GM19023 (cell line): ENCODE results near the gene SHISAL2B.
"Not testable (repeated sequence)": the region's sequence is repeated elsewhere in the genome, so short reads cannot be mapped to it uniquely, and the experiment has no call there.

Source experiments
- ATAC-seq: cut with Tn5 transposase; IDR thresholded peaks from one replicate; pipeline ENCODE4 v1.9.1; 2021; ENCODE audit warnings: mild to moderate bottlenecking, moderate library complexity; ENCODE audit not compliant: unreplicated experiment

The SHISAL2B gene

GRCh38 chr5:64693636-64694035, 3.3 kb downstream of the SHISAL2B start:
- no peak for ATAC-seq

GRCh38 chr5:64696414-64696813, 6.1 kb downstream of the SHISAL2B start:
- ATAC-seq = not testable (repeated sequence)

- no peak for ATAC-seq
Measured at GRCh38 chr5:64700765-64701164, 10.5 kb downstream of the SHISAL2B start.

- not testable (repeated sequence) for ATAC-seq
Measured at GRCh38 chr5:64706074-64706473, 15.8 kb downstream of the SHISAL2B start.

DNA sequence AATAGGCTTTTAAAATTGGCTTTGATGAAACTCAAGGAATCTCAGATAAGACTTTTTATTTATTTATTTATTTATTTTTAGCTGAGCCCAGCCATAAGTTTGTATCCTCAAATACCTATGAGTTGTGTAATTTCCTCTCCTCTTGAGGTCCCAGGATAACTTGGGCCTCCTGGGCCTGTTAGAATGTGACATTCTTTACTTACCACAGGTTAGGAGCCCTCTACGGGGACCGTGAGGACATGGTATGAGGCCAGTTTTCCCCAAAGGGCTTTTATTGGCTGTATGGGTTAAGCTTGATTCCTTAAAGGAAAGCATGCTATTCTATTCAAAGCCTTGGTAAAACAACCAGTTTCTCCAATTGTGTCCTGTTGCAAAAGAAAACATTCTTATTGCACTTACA, 16.9 kb downstream of the SHISAL2B start:
- ATAC-seq = no peak

GRCh38 chr5:64714495-64714894, 24.2 kb downstream of the SHISAL2B start:
- not testable (repeated sequence) for ATAC-seq

DNA sequence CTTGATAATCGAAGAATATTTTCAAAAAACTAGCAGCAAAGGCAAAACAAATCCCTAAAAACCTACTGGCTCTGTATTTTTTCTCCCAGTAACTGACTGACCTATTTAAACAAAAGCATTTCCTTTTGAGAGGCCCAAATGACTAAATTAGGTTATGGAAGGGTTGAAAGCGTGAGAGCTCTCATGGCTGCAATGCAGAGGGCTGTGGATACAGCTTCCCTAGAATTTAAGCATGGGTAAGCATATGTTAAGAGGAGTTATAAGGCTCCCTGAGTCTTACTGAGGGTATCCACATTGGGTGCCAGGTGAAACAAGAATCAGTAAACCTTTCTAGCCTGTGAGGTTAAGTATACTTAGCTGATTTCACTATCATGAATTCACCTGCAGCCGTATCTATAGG, 32.3 kb downstream of the SHISAL2B start:
- ATAC-seq = no peak

GRCh38 chr5:64727150-64727549, 36.8 kb downstream of the SHISAL2B start:
- ATAC-seq = no peak

DNA sequence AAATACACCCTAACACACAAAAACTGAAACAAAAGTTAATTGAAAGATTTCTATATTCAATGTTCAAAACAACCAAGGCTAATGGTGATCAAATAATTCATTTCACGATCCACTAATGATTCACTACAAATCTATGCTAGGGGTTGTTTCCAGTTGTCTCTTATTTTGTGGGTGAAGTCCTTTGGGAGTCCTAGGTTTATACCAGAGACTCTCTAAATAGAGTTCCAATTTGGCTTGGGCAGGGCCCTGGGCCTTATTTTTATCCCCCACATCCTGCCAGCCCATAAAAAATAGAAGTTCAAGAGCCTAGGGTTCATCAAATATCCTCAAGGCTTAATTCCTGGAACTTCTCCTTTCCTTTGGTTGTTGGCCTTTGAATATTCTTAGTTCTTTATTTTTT, 52.1 kb downstream of the SHISAL2B start:
- no peak for ATAC-seq

- no peak for ATAC-seq
Measured at GRCh38 chr5:64742821-64743220, 52.5 kb downstream of the SHISAL2B start.

- ATAC-seq = no peak
Measured at GRCh38 chr5:64744914-64745313, 54.6 kb downstream of the SHISAL2B start.

DNA sequence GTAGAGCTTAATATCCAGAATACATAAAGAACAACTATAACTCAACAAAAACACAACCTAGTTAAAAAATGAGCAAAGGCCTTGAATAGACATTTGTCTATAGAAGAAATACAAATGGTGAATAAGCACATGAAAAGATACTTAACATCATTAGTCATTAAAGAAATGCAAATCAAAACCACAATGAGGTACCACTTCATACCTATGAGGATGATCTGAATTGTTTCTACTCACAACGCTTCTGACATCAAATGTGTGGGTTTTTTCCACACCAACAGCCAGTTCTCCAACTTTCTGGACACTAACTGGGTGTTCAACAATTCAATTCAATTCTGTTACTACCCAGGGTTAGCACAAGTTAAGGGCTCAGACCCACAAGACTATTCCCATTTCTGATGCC, 56.1 kb downstream of the SHISAL2B start:
- ATAC-seq = no peak

GRCh38 chr5:64749385-64749784, 59.1 kb downstream of the SHISAL2B start:
- ATAC-seq = no peak

DNA sequence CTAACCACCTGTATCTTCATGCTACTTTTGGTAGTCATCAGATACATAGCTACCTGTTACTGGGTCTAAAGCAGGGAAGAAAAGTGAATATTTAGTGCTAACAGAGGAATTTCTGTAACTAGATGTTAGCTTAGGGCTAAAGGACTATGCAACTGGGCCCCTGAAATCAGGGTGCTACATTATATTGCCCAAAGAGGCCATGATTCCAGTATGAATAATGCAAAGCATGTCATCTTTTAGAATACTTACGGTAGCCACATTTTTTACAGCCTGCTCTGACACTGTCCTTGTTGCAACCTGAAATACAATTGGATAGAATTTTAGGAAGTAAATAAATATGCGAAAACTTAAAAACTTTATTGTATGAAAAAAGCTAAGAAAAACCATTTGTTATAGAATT, 63.8 kb downstream of the SHISAL2B start:
- ATAC-seq = no peak

- ATAC-seq = no peak
Measured at GRCh38 chr5:64758901-64759300, 68.6 kb downstream of the SHISAL2B start.

- no peak for ATAC-seq
Measured at GRCh38 chr5:64759960-64760660, 69.8 kb downstream of the SHISAL2B start.

DNA sequence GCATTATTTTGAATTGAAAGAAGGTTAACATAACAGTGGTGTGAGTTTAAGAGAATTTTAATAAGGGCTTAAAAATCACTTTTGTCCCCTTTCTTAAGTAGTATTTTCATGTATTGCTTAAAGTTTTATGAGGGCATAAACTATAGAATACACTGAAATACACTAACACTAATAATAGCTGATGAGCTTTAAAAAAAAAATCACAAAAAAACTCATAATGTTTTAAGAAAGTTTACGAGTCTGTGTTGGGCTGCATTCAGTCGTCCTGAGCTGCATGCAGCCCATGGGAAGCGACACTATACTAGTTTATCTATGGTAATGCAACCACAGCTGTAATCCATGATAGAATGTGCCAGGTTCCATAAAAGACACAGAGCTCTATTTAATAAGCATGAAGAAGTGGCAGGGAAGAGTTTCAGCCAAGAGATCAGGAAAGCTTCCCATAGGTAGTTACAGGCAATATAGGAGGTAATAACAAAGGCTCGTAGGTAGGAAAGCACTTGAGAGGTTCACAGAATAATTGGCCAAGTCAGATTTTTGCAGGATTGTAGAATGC, 73.7 kb downstream of the SHISAL2B start:
- ATAC-seq = no peak

GRCh38 chr5:64765804-64766504, 75.7 kb downstream of the SHISAL2B start:
- ATAC-seq = no peak

DNA sequence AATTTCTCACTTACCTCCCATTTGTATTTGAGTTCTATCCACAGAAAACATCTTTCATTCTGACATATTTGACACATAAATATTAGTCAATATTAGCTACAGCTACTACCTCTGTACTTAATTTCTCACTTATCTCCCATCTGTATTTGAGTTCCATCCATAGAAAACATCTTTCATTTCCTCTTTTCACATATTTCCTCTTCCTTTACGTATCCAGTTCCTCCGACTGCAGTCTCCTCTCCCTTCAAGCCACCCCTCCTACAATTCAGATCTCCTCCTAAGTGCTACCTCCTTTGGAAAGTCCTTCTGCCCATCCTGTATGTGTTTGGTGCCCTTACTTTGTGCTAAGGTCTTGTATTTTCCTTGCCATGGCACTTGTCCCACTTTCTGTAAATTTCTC, 76.6 kb downstream of the SHISAL2B start:
- no peak for ATAC-seq
